PFSK-1 (cell line): ENCODE data around the gene TBCD.

ENCODE experiments used
- POLR2AphosphoS5 ChIP-seq: IDR thresholded peaks from 2 replicates; pipeline ENCODE4 v1.6.1; 2012; ENCODE audit warnings: low read depth, mild to moderate bottlenecking, control low read depth, low read length, moderate library complexity
- SIN3A ChIP-seq: IDR thresholded peaks from 2 replicates; pipeline ENCODE4 v1.6.1; 2012; ENCODE audit warnings: mild to moderate bottlenecking, low read length, moderate library complexity, borderline replicate concordance; ENCODE audit not compliant: insufficient read depth
- TF ChIP-seq, protein P1 (sequence below), 2 experiments: IDR thresholded peaks; 2 replicates each; pipeline versions ENCODE4 v1.6.1 to v1.8.0; 2011 to 2012; ENCODE audit warnings: low read depth in 2 of 2, low read length in 2 of 2, control low read depth in 1 of 2, inconsistent platforms in 1 of 2, mild to moderate bottlenecking in 1 of 2, moderate library complexity in 1 of 2; ENCODE audit not compliant: insufficient read depth in 1 of 2

DNA sequence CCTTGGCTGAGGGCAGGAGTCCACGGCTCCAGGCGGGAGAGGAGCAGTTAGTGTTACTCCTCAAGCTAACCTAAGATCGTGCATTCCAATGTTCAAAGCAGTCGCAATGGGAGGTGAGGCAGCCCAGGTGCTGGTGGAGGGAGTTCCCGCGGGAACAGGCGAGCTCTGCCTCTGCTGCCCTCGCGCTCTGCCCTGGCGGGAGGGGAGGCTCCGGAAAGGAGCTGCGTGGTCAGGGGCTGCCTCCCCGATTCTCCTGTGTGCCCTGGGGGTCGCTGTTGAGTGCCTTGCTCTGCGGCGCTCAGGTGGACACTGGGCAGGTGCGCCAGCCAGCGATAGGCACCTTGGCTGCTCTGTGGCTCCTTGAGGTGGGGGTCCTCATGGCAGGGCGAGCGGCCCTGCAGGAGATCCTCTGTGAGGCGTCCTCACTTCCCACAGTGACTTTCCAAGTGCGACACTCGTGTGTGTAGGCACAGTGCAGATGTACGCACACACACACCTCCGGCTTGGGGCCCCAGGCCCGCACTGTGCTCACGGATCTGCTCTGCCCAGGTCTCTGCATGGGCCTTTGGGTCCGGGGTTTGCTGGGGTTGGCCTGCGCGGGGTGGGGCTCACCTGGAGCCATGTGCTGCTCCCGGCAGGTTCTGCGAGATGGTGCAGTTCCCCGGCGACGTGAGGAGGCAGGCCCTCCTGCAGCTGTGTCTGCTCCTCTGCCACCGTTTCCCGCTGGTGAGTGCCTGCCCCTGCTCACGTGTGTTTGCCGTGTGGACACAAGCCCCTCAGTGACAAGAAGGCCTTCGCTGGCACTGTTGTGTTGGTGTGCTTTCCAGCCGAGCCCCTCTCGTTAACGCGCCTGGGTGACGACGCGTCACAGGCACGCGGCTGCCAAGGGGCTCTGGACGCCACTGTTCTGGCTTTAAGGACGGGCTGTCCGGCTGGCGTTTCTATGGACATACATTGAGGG is 185.8 kb downstream of the TBCD start:
- TF ChIP-seq POLR2AphosphoS5 (no peak), SIN3A (no peak)
- TF ChIP-seq, protein P1, sequence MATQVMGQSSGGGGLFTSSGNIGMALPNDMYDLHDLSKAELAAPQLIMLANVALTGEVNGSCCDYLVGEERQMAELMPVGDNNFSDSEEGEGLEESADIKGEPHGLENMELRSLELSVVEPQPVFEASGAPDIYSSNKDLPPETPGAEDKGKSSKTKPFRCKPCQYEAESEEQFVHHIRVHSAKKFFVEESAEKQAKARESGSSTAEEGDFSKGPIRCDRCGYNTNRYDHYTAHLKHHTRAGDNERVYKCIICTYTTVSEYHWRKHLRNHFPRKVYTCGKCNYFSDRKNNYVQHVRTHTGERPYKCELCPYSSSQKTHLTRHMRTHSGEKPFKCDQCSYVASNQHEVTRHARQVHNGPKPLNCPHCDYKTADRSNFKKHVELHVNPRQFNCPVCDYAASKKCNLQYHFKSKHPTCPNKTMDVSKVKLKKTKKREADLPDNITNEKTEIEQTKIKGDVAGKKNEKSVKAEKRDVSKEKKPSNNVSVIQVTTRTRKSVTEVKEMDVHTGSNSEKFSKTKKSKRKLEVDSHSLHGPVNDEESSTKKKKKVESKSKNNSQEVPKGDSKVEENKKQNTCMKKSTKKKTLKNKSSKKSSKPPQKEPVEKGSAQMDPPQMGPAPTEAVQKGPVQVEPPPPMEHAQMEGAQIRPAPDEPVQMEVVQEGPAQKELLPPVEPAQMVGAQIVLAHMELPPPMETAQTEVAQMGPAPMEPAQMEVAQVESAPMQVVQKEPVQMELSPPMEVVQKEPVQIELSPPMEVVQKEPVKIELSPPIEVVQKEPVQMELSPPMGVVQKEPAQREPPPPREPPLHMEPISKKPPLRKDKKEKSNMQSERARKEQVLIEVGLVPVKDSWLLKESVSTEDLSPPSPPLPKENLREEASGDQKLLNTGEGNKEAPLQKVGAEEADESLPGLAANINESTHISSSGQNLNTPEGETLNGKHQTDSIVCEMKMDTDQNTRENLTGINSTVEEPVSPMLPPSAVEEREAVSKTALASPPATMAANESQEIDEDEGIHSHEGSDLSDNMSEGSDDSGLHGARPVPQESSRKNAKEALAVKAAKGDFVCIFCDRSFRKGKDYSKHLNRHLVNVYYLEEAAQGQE (IDR thresholded peaks at IDR 0.05; ENCODE audit: insufficient read depth in 1 of 2, low read depth in 2 of 2, low read length in 2 of 2): no peak
